CD4-positive, alpha-beta T cell (primary cell): Measurements from ENCODE around the gene PLCD4. TPM values are rescaled to one million over a fixed set of nuclear protein-coding genes. Genes with fewer than 3 reads are reported as not detected.

Source experiments
- ATAC-seq: fragments of 200-7000 bp; cut with Tn5 transposase; one replicate; pipeline ENCODE4 v1.10.0; 2022; ENCODE audit warnings: mild to moderate bottlenecking; ENCODE audit not compliant: poor library complexity
- CTCF ChIA-PET: fragments of 350-600 bp; sonication (Branson Sonifier 250); formaldehyde crosslinking; loops from one replicate; lab custom pipeline; 2021; ENCODE audit warnings: antibody characterized with exemption, inconsistent platforms; lab: Charles Lee
- POLR2A ChIA-PET: fragments of 350-600 bp; sonication (Branson Sonifier 250); formaldehyde crosslinking; loops from one replicate; lab custom pipeline; 2021; ENCODE audit warnings: antibody characterized with exemption, inconsistent platforms; lab: Charles Lee
- DNase-seq, 14 experiments: peaks; one replicate each; pipeline ENCODE4 v3.0.0-alpha.2; 2013 to 2020; ENCODE audit warnings: mixed read lengths in 2 of 14
- H3K27ac ChIP-seq, 2 donors: one replicate each; pipeline versions ENCODE4 v1.5.1 to v1.7.0; 2013; ENCODE audit warnings: low read length in 2 of 2, low read depth in 1 of 2, mild to moderate bottlenecking in 1 of 2
- H3K27me3 ChIP-seq, 2 experiments: 1 replicate in 1 of 2; 2 replicates in 1 of 2; pipeline versions ENCODE4 v1.6.1 to v1.7.0; 2013; ENCODE audit warnings: low read length in 2 of 2, control low read depth in 1 of 2, mild to moderate bottlenecking in 1 of 2, moderate library complexity in 1 of 2; ENCODE audit not compliant: insufficient read depth in 2 of 2, control insufficient read depth in 1 of 2
- H3K36me3 ChIP-seq: one replicate; pipeline ENCODE4 v1.6.1; 2013; ENCODE audit warnings: low read length, control low read depth; ENCODE audit not compliant: insufficient read depth
- H3K4me1 ChIP-seq: one replicate; pipeline ENCODE4 v1.6.1; 2013; ENCODE audit warnings: low read length, control low read depth; ENCODE audit not compliant: insufficient read depth
- H3K4me3 ChIP-seq: one replicate; pipeline ENCODE4 v1.5.1; 2013; ENCODE audit warnings: mild to moderate bottlenecking, low read length, moderate library complexity
- H3K9me3 ChIP-seq, 2 experiments: 1 replicate in 1 of 2; 2 replicates in 1 of 2; pipeline versions ENCODE4 v1.6.1 to v1.7.0; 2013; ENCODE audit warnings: low read length in 2 of 2, mild to moderate bottlenecking in 2 of 2, control low read depth in 1 of 2, moderate library complexity in 1 of 2; ENCODE audit not compliant: control insufficient read depth in 1 of 2, insufficient read depth in 1 of 2
- H3K27ac Mint-ChIP-seq: one replicate; pipeline ENCODE4 v1.8.0; 2020; ENCODE audit warnings: mixed read lengths
- H3K27me3 Mint-ChIP-seq: one replicate; pipeline ENCODE4 v1.8.0; 2021; ENCODE audit warnings: mixed read lengths
- H3K36me3 Mint-ChIP-seq: one replicate; pipeline ENCODE4 v1.8.0; 2021; ENCODE audit warnings: low read depth, mixed read lengths
- H3K4me1 Mint-ChIP-seq: one replicate; pipeline ENCODE4 v1.8.0; 2021; ENCODE audit warnings: low read depth, mixed read lengths
- H3K4me3 Mint-ChIP-seq: one replicate; pipeline ENCODE4 v1.8.0; 2020; ENCODE audit warnings: mild to moderate bottlenecking, mixed read lengths
- H3K9me3 Mint-ChIP-seq: one replicate; pipeline ENCODE4 v1.8.0; 2020; ENCODE audit warnings: mixed read lengths
- CTCF ChIP-seq: fragments of 200-600 bp; IDR thresholded peaks from one replicate; pipeline ENCODE4 v1.8.0; 2022; ENCODE audit warnings: antibody characterized with exemption, mild to moderate bottlenecking
- intact Hi-C, 2 experiments: fragments of 100-400 bp; cut with DNase I in 1 of 2; cut with micrococcal nuclease in 1 of 2; formaldehyde crosslinking; loops; one replicate each; pipeline versions ENCODE4 v1.15.1 to v1.9.0; 2023 to 2025; cut with DNase I, micrococcal nuclease
- total RNA-seq, 174 experiments: library from RNA in 2 of 174; stranded (reverse) in 2 of 174; gene quantifications; one replicate each; pipeline ENCODE4 v1.2.3 and lab custom pipeline; 2021 to 2026

Gene PLCD4
- total RNA-seq, 2 experiments from 2014 or later: 0.25 to 0.77 TPM

DNA sequence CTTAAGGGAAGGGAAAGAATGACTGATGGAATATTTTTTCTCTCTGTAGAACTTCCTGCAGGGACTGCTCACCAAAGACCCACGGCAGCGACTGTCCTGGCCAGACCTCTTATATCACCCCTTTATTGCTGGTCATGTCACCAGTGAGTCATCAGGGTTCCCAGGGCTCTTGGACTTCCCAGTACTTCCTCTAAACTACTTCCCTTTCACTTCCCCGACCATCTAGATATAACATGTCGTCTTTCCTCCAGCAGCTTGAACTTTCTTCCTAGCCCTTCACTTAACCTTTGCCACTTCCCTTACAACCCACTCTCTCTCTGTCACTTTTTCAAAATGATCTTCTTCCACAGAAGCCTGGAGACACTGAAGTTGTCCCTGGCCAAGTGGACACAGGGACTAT, 71.4 kb downstream of the PLCD4 start:
- Mint-ChIP-seq H3K4me3 (no peak overlapping the region), H3K4me1 (no peaks in the 10 kb centered on the region), H3K36me3 (peaks cover 20% of the 10 kb centered on the region)

GRCh38 chr2:218680061-218680460, 72.4 kb downstream of the PLCD4 start:
- H3K4me3 ChIP-seq: no peak overlapping the region
- intact Hi-C loops: no loop called here
- CTCF ChIA-PET: no interaction called here
- Mint-ChIP-seq H3K4me3 (no peak overlapping the region), H3K4me1 (no peaks in the 10 kb centered on the region), H3K27me3 (no peaks in the 10 kb centered on the region), H3K9me3 (no peaks in the 10 kb centered on the region), H3K36me3 (peaks cover 20% of the 10 kb centered on the region), H3K27ac (no peak overlapping the region)
- H3K27ac ChIP-seq: no peak overlapping the region
- DNase-seq (no peak), ATAC-seq (no peak)
- no peaks in the 10 kb centered on the region for H3K9me3 ChIP-seq
- H3K27me3 ChIP-seq: no peaks in the 10 kb centered on the region
- POLR2A ChIA-PET: no interaction called here
- peaks cover 4% of the 10 kb centered on the region for H3K36me3 ChIP-seq
- no peak for TF ChIP-seq CTCF
- no peaks in the 10 kb centered on the region for H3K4me1 ChIP-seq

More for the DNA sequence above, 71.4 kb downstream of the PLCD4 start:
- Histone ChIP-seq H3K9me3 (no peaks in the 10 kb centered on the region), H3K4me3 (no peak overlapping the region), H3K27ac (no peak overlapping the region), H3K27me3 (no peaks in the 10 kb centered on the region), H3K36me3 (peaks cover 4% of the 10 kb centered on the region), H3K4me1 (no peaks in the 10 kb centered on the region)
- H3K27ac Mint-ChIP-seq: no peak overlapping the region
- ATAC-seq: no peak
- intact Hi-C loops: no loop called here
- CTCF ChIA-PET: no interaction called here
- no peaks in the 10 kb centered on the region for H3K9me3 Mint-ChIP-seq
- DNase-seq: peak in 2 of 14 experiments; percentile 58 to 71
- POLR2A ChIA-PET: no interaction called here
- no peaks in the 10 kb centered on the region for H3K27me3 Mint-ChIP-seq
- TF ChIP-seq CTCF: no peak

Other genes with a start within 250 kb of the PLCD4 start
- 1 to 10 TPM; 4.9 to 6.3 TPM for gene SLC11A1, start 225.6 kb upstream of the PLCD4 start, total RNA-seq
- 10 to 100 TPM; 70.5 to 76.8 TPM for gene CTDSP1, start 208.0 kb upstream of the PLCD4 start, total RNA-seq
- gene VIL1, start 188.8 kb upstream of the PLCD4 start, total RNA-seq: under 1 TPM; 0.20 to 0.33 TPM
- 10 to 100 TPM; 20.2 to 24.4 TPM for gene USP37, start 39.5 kb upstream of the PLCD4 start, total RNA-seq
- gene CNOT9, start 39.1 kb upstream of the PLCD4 start, total RNA-seq: 10 to 100 TPM; 62.8 to 66.8 TPM
- 10 to 100 TPM; 40.3 to 44.2 TPM for gene ZNF142, start 51.7 kb downstream of the PLCD4 start, total RNA-seq
- gene BCS1L, start 51.8 kb downstream of the PLCD4 start, total RNA-seq: 10 to 100 TPM; 11.4 to 12.7 TPM
- 10 to 100 TPM; 18.0 to 18.6 TPM for gene RNF25, start 64.1 kb downstream of the PLCD4 start, total RNA-seq
- gene STK36, start 64.2 kb downstream of the PLCD4 start, total RNA-seq: 10 to 100 TPM in 1 of 2 experiments, 1 to 10 TPM in 1; 9.8 to 12.7 TPM
- gene TTLL4, start 102.9 kb downstream of the PLCD4 start, total RNA-seq: 10 to 100 TPM in 1 of 2 experiments, 1 to 10 TPM in 1; 7.3 to 10.8 TPM
- under 1 TPM in 1 of 2 experiments, not detected in 1; 0.28 TPM for gene CYP27A1, start 174.2 kb downstream of the PLCD4 start, total RNA-seq
- gene PRKAG3, start 223.9 kb downstream of the PLCD4 start, total RNA-seq: not detected